SK-N-SH treated with all-trans-retinoic acid at 6 μM for 48 hours (cell line): ENCODE data around the gene EHBP1.

Experiments used
- TF ChIP-seq, protein P1 (sequence below): fragments of 250-450 bp; sonication (Bioruptor Pico); IDR thresholded peaks from 2 replicates; pipeline ENCODE4 v1.5.0; 2020; ENCODE audit warnings: mild to moderate bottlenecking, moderate library complexity
- TF ChIP-seq, protein P2 (sequence below): fragments of 250-450 bp; sonication (Bioruptor Pico); IDR thresholded peaks from 2 replicates; pipeline ENCODE4 v1.8.0; 2020; ENCODE audit warnings: mild to moderate bottlenecking, moderate library complexity, borderline replicate concordance

- TF ChIP-seq, protein P1, sequence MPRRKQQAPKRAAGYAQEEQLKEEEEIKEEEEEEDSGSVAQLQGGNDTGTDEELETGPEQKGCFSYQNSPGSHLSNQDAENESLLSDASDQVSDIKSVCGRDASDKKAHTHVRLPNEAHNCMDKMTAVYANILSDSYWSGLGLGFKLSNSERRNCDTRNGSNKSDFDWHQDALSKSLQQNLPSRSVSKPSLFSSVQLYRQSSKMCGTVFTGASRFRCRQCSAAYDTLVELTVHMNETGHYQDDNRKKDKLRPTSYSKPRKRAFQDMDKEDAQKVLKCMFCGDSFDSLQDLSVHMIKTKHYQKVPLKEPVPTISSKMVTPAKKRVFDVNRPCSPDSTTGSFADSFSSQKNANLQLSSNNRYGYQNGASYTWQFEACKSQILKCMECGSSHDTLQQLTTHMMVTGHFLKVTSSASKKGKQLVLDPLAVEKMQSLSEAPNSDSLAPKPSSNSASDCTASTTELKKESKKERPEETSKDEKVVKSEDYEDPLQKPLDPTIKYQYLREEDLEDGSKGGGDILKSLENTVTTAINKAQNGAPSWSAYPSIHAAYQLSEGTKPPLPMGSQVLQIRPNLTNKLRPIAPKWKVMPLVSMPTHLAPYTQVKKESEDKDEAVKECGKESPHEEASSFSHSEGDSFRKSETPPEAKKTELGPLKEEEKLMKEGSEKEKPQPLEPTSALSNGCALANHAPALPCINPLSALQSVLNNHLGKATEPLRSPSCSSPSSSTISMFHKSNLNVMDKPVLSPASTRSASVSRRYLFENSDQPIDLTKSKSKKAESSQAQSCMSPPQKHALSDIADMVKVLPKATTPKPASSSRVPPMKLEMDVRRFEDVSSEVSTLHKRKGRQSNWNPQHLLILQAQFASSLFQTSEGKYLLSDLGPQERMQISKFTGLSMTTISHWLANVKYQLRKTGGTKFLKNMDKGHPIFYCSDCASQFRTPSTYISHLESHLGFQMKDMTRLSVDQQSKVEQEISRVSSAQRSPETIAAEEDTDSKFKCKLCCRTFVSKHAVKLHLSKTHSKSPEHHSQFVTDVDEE (CRISPR knock-in tag) = no peak
- TF ChIP-seq, protein P2, sequence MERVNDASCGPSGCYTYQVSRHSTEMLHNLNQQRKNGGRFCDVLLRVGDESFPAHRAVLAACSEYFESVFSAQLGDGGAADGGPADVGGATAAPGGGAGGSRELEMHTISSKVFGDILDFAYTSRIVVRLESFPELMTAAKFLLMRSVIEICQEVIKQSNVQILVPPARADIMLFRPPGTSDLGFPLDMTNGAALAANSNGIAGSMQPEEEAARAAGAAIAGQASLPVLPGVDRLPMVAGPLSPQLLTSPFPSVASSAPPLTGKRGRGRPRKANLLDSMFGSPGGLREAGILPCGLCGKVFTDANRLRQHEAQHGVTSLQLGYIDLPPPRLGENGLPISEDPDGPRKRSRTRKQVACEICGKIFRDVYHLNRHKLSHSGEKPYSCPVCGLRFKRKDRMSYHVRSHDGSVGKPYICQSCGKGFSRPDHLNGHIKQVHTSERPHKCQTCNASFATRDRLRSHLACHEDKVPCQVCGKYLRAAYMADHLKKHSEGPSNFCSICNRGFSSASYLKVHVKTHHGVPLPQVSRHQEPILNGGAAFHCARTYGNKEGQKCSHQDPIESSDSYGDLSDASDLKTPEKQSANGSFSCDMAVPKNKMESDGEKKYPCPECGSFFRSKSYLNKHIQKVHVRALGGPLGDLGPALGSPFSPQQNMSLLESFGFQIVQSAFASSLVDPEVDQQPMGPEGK = no peak
Observed at GRCh38 chr2:63008838-63009237, 303.3 kb downstream of the EHBP1 start.
